Hippocampal formation (tissue), 2 donors: Measurements from ENCODE around the gene SLC39A13.

Experiments
- DNase-seq, 2 donors: peaks; one replicate each; lab custom pipeline; 2025; lab: John Stamatoyannopoulos, UW

Gene SLC39A13

DNA sequence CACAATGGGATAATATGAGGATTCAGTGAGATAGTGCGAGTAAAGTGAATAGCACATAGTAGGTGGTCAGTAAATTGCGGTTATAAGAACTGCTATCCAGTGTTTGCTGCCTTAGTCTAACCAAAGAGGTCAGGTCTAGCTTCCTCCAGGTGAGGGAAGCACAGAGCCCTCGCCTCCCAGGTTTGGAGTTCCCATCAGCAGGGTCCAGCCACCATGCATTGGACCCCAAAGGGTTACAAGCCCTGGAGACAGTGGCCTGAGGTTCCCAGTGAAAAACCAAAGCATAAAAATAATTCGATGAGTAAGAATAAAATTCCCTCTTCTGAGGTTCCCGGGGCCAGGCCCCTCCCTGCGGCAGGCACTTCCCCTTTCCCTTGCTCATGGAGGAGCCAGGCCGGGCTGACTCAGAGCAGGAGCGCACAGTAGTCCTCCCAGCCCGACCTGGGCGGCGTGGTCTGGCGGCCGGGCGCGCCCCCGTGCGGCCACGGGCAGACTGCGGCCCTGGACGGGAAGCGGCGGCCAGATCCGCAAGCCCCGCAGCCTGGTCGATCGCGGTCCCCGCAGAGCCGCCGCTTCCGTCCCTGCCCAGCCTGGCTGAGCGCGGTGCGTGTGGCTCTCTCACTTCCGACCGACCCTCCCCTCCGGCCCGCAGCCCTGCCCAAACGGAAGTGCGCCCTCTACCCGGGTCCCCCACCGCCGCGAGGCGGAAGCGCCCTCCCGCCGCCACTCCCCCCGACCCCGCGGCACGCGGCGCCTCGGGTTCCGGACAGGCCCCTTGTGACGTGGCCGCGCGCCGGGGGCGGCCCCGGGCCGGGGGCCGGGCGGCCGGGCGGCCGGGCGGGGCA, at the start of gene SLC39A13:
SLC39A13 (plus strand) TSS at position 845 of the 845 bp plus-strand sequence. CDS start 1,505 bp downstream, outside the sequence.
- peak; percentile 91 to 94 for DNase-seq

DNA sequence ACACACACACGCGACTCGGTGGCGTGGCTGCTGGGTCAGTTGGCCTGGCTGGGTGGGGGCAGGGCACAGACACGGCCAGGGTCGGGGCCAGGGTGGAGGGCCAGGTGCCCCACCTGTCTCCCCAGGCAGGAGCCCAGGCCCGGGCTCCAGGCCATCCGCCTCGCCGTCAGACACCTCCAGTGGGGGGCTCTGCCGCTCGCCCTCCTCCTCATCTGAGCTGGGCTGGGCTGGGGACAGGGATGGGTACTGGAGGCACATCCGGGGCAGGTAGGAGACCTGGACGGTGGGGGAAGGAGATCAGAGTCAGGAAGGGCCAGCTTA, 49.7 kb upstream of the SLC39A13 start:
- no peak for DNase-seq

DNA sequence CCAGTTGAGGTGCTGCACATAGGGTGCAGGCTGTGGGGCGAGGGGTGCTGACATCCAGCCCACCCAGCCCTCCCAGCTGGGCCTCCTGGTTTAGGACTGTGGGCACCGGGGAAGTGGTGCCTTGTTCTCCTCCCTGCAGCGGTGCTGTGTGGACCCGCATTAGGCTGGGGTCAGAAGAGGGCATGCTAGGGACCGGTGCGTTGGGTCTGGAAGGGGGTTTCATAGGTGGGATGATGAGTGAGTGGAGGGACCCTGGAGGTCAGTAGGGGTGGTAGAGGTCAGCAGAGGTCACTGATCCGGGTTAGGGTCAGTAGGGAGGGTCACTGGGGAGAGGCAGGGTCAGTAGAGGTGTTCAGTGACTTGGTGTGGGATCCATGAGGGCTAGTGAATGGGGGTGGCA, 49.2 kb upstream of the SLC39A13 start:
- no peak for DNase-seq

GRCh38 chr11:47359586-47359985, 48.8 kb upstream of the SLC39A13 start:
- no peak for DNase-seq

- no peak for DNase-seq
Measured at GRCh38 chr11:47360341-47360740, 48.0 kb upstream of the SLC39A13 start.

- no peak for DNase-seq
Measured at GRCh38 chr11:47361419-47361818, 47.0 kb upstream of the SLC39A13 start.

- no peak for DNase-seq
Measured at GRCh38 chr11:47366020-47366490, 42.3 kb upstream of the SLC39A13 start.

GRCh38 chr11:47369676-47370075, 38.7 kb upstream of the SLC39A13 start:
- no peak for DNase-seq

DNA sequence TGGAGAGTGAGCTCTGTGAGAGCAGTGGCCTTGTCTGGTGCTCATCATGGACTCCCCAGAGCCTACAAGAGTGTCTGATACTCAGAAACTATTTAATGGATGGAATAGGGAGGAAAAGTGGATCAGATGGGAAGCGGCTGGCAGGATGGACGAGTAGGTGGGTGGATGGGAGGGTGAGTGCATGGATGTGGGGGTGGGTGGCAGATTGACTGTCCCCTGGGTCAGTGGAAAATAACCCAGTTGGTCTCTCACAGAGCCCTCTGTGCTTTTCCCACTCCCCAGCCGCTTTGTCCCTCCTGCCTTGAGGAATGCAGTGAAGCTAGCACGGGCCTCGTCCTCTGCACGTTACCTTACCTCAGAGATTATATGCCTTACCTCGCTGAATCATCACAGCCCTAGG, 36.0 kb upstream of the SLC39A13 start:
- DNase-seq = no peak

DNA sequence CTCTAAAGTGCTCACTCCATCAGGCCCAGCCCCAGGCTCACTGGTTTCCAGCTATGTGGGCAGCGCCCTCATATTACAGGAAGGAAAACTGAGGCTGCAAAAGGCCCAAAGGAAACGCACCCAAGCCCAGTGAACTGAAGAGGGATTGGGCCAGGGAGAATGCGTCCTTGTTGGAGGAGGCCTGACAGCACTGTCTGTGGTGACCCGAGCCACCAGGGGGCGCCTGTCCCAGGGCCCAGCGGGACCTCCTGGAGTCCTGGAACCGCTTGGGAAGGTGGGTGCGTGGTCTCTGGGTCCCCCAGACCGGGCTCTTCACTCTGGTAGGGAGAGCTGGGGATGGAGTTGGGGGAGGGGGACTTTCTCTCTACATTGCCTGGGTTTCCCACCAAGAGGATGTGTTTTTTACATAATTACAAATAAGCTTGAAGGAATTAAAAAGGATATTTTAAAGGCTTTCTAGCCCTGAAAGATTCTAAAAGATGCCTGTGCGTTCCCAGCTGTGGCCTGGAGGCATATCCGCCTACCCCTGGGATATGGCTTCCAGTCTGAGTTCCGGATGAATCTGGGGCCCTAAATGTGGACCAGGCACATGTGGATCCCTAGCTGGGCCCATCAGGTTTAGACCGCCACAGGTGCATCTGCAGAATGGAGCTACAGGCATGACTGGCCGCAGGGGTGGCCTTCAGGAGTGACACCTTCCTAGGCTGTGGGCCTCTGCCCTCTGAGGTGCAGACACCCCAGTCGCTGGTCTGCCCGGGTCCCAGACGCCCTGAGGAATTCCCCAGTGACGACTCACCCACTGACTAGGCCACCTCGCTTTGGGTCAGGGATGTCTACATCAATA, 34.3 kb upstream of the SLC39A13 start:
- peak; percentile 17 to 60 for DNase-seq

- DNase-seq = no peak
Measured at GRCh38 chr11:47374720-47375019, 33.7 kb upstream of the SLC39A13 start.

- DNase-seq = no peak
Measured at GRCh38 chr11:47375020-47375419, 33.4 kb upstream of the SLC39A13 start.

- DNase-seq = no peak
Measured at GRCh38 chr11:47375546-47376085, 32.8 kb upstream of the SLC39A13 start.

DNA sequence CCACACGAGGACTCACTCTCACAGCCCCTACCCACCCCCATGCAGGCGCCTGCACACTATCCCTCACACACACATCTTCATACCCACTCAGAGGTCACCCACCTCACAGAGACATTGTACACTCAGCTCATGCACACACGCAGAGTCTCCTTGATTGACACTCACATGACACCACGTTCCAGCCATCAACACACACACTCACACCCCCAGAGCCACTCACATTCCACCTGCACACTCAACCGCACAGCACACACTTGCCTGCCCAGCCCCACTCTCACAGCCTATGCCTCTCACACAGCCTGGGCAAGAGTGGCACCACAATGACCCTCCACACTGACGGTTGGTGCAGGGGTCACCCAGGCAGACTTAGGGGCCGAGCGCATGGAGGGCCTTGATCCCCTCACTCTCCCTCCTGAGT, 32.3 kb upstream of the SLC39A13 start:
- DNase-seq = no peak

GRCh38 chr11:47376525-47377371, 31.6 kb upstream of the SLC39A13 start:
- no peak for DNase-seq

DNA sequence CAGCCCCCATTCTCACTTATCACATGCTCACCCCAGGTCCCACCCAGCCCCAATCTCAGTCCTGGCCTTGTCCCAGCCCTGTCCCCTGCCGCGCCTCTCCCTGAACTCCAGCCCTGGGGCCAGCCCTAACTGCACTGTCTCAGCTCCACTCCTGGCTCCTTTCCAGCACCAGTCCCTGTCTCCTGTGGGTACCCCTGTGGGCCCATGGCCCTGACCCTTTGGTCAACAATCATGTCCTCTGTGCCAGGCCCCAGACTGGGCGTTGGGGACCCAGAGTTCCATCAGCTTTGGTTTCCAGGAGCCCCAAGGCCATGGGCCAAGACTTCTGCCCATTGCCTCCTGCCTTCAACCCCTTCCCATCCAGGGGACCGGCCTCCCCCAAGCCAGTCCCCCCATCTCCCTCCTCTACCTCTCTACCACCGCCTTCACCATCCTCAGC, 30.8 kb upstream of the SLC39A13 start:
- no peak for DNase-seq

DNA sequence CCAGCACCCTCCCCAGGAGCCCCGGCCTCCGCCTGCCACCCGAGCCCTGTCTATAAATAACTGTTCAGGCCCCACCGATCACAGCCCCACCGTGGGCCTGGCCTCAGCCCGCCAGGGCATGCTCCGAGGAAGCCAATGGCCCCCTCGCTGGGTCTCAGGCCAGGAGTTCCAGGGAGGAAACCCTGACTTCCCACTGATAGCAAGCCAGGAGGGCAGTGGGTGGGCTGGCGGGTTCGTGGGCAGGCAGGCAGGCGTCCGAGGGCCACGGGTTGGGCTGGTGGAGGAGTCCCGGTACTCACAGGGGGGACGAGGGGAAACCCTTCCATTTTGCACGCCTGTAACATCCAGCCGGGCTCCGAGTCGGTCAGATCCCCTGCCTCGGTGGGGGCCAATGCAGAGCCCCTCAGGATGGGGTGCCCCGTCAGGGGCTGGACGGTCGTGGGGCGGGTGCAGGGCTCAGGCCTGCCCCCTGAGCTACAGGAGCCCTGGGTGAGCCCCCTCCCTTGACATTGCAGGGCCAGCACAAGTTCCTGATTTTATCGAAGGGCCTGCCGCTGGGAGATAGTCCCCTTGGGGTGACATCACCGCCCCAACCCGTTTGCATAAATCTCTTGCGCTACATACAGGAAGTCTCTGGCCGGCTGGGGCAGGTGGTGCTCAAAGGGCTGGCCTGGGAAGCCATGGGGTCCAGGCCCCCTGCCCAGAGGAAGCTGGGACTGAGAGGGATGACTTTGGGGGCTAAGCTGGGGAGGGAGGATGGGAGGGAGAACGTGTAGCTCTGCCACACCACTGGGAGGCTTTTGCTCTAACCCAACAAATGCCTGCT, 30.2 kb upstream of the SLC39A13 start, which contains the start of gene SPI1:
SPI1 (minus strand) TSS at position 538 of the 826 bp plus-strand sequence; CDS start at position 344, 194 bp downstream.
- DNase-seq = no peak

DNA sequence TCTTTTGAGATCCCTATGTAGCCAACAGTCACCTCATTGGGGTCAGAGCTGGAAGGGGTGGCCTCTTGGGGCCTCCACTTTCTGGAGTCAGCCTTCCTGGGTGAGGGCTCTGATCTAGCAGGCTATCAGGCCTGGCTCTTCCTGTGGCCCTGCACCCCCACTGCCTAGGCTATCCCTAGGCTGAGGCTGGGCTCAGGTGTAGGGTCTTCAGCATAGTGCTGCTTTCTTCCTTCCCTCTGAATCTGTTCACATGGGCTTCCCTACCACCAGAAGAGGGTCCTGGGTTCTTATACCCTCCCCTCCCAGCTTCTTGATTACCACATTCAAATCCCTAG, 29.6 kb upstream of the SLC39A13 start:
- DNase-seq = no peak

DNA sequence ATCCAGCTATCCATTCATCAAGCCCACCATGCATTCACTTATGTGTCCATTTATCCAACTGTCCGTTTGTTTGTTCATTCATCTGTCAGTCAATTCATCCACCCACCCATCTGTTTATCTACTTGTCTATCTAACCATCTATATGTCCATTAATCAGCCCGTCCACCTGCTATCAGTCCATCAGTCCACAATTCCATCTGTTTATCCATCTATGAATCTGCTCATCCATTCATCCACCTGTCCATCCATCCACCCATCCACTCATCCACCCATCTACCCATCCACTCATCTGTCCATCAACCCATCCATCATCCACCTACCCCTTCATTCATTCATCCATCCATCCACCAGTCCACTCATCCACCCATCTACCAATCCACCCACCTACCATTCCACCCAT, 29.1 kb upstream of the SLC39A13 start:
- DNase-seq = no peak

GRCh38 chr11:47380078-47380477, 28.3 kb upstream of the SLC39A13 start:
- no peak for DNase-seq

DNA sequence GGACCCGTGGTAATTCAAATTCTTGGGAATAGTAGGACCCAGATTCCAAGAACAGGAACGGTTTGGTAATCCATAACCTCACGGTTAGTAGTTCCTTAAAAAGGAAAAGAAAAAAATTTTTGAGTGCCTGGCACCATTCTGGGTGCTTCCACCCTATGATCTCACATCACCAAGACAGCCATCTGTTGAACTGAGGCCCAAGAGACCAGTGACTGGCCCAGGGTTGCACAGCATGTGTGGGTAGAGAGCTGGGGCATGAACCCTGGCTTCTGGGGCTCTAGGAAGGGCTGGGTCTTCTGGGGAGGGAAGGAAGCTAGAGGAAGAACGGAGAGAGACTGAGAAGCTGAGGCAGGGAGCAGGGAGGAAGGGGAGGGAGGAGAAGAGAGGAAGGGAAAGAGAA, 25.3 kb upstream of the SLC39A13 start:
- DNase-seq = no peak
